ENCODE measurements around the gene CHMP1B. TPM values are rescaled to one million over a fixed set of nuclear protein-coding genes. Genes with fewer than 3 reads are reported as not detected.

The CHMP1B gene
- total and polyA plus RNA-seq, 9 of the 15 experiments (the other 6 are each of a cell fraction or from before 2014, with no cell fraction given) = 12.3 to 29.9 (median 19.0) TPM

DNA sequence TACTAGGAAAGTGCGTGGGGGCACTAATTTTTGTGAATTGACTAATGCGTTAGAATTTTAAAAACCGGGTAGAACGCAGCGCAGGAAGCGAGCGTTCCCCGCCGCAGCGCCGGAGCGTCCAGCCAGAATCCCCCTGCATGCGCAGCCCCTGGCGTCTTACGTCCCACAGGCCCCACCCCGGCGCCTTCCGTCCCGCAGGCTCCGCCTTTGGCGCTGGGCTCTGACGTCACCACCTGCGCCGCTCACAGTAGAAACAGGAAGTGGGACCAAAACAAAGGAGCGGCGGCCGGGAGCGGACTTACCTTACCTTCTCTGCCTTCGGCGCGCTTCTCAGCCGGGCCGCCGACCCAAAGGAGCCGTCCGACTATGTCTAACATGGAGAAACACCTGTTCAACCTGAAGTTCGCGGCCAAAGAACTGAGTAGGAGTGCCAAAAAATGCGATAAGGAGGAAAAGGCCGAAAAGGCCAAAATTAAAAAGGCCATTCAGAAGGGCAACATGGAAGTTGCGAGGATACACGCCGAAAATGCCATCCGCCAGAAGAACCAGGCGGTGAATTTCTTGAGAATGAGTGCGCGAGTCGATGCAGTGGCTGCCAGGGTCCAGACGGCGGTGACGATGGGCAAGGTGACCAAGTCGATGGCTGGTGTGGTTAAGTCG is at the start of gene CHMP1B (continued):
- TF ChIP-seq, protein P1, sequence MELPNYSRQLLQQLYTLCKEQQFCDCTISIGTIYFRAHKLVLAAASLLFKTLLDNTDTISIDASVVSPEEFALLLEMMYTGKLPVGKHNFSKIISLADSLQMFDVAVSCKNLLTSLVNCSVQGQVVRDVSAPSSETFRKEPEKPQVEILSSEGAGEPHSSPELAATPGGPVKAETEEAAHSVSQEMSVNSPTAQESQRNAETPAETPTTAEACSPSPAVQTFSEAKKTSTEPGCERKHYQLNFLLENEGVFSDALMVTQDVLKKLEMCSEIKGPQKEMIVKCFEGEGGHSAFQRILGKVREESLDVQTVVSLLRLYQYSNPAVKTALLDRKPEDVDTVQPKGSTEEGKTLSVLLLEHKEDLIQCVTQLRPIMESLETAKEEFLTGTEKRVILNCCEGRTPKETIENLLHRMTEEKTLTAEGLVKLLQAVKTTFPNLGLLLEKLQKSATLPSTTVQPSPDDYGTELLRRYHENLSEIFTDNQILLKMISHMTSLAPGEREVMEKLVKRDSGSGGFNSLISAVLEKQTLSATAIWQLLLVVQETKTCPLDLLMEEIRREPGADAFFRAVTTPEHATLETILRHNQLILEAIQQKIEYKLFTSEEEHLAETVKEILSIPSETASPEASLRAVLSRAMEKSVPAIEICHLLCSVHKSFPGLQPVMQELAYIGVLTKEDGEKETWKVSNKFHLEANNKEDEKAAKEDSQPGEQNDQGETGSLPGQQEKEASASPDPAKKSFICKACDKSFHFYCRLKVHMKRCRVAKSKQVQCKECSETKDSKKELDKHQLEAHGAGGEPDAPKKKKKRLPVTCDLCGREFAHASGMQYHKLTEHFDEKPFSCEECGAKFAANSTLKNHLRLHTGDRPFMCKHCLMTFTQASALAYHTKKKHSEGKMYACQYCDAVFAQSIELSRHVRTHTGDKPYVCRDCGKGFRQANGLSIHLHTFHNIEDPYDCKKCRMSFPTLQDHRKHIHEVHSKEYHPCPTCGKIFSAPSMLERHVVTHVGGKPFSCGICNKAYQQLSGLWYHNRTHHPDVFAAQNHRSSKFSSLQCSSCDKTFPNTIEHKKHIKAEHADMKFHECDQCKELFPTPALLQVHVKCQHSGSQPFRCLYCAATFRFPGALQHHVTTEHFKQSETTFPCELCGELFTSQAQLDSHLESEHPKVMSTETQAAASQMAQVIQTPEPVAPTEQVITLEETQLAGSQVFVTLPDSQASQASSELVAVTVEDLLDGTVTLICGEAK (IDR thresholded peaks at IDR 0.05) = peak; percentile 42; the same call in 1 of the 2 replicates
- TF ChIP-seq, protein P1 (CRISPR knock-in tag; IDR thresholded peaks at IDR 0.05) = no peak
- TF ChIP-seq, protein P2, sequence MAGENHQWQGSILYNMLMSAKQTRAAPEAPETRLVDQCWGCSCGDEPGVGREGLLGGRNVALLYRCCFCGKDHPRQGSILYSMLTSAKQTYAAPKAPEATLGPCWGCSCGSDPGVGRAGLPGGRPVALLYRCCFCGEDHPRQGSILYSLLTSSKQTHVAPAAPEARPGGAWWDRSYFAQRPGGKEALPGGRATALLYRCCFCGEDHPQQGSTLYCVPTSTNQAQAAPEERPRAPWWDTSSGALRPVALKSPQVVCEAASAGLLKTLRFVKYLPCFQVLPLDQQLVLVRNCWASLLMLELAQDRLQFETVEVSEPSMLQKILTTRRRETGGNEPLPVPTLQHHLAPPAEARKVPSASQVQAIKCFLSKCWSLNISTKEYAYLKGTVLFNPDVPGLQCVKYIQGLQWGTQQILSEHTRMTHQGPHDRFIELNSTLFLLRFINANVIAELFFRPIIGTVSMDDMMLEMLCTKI (IDR thresholded peaks at IDR 0.05; ENCODE audit: partially characterized antibody) = no peak
- TF ChIP-seq, protein P3, sequence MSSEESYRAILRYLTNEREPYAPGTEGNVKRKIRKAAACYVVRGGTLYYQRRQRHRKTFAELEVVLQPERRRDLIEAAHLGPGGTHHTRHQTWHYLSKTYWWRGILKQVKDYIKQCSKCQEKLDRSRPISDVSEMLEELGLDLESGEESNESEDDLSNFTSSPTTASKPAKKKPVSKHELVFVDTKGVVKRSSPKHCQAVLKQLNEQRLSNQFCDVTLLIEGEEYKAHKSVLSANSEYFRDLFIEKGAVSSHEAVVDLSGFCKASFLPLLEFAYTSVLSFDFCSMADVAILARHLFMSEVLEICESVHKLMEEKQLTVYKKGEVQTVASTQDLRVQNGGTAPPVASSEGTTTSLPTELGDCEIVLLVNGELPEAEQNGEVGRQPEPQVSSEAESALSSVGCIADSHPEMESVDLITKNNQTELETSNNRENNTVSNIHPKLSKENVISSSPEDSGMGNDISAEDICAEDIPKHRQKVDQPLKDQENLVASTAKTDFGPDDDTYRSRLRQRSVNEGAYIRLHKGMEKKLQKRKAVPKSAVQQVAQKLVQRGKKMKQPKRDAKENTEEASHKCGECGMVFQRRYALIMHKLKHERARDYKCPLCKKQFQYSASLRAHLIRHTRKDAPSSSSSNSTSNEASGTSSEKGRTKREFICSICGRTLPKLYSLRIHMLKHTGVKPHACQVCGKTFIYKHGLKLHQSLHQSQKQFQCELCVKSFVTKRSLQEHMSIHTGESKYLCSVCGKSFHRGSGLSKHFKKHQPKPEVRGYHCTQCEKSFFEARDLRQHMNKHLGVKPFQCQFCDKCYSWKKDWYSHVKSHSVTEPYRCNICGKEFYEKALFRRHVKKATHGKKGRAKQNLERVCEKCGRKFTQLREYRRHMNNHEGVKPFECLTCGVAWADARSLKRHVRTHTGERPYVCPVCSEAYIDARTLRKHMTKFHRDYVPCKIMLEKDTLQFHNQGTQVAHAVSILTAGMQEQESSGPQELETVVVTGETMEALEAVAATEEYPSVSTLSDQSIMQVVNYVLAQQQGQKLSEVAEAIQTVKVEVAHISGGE (CRISPR knock-in tag; IDR thresholded peaks at IDR 0.05) = peak in 1 of 3 experiments; percentile 54; a peak in 1 of 6 replicates
- peak; percentile 57; the same call in 1 of the 2 replicates for TF ChIP-seq XRCC5 (IDR thresholded peaks at IDR 0.05; ENCODE audit: low read depth, low read length)
- TF ChIP-seq TBP (optimal IDR thresholded peaks at IDR 0.05; ENCODE audit: low read depth, low read length) = peak; percentile 91
- TF ChIP-seq TARDBP (IDR thresholded peaks at IDR 0.05) = no peak
- no peak for TF ChIP-seq SLC30A9 (CRISPR knock-in tag; IDR thresholded peaks at IDR 0.05)
- TF ChIP-seq TAF1 (IDR thresholded peaks at IDR 0.05; ENCODE audit: control insufficient read depth, extremely low read depth, insufficient read depth, low read length, severe bottlenecking) = peak; percentile 98
